Endothelial cell of umbilical vein (primary cell): ENCODE results near the gene BNC2. TPM values are rescaled to one million over a fixed set of nuclear protein-coding genes. Genes with fewer than 3 reads are reported as not detected.
A peak's percentile ranks its signal among the peaks of the same experiment; 100 is the strongest.

Source experiments
- BruUV-seq: library from RNA; stranded (reverse); fragments of 400-500 nt; replicated peaks from 2 replicates; lab custom pipeline; 2021; lab: Mats Ljungman, UMichigan
- CTCF ChIA-PET: fragments of 300-600, 350-600 bp; sonication (Branson Sonifier 250); formaldehyde crosslinking; loops from one replicate; lab custom pipeline; 2021; ENCODE audit warnings: antibody characterized with exemption, inconsistent platforms; lab: Charles Lee
- POLR2A ChIA-PET: fragments of 300-600, 350-600 bp; sonication (Branson Sonifier 250); formaldehyde crosslinking; loops from one replicate; lab custom pipeline; 2021; ENCODE audit warnings: antibody characterized with exemption, inconsistent platforms; lab: Charles Lee
- DNase-seq: peaks from one replicate; pipeline ENCODE4 v3.0.0-alpha.2; 2011; ENCODE audit warnings: low read depth, low spot score
- FAIRE-seq: peaks from 2 replicates; lab custom pipeline; 2011; peaks lifted over from hg19 to GRCh38; lab: Jason Lieb, UNC
- H2AFZ ChIP-seq: 2 replicates; pipeline ENCODE4 v1.6.0; 2012; ENCODE audit warnings: low read depth, low read length, control low read depth, inconsistent platforms
- H3K27ac ChIP-seq: 2 replicates; pipeline ENCODE4 v1.5.1; 2011; ENCODE audit warnings: low read depth, mild to moderate bottlenecking, control low read depth, low read length, moderate library complexity; ENCODE audit not compliant: insufficient read depth
- H3K27me3 ChIP-seq, 2 experiments: 2 replicates each; pipeline versions ENCODE4 v1.6.0 to v1.6.1; 2011; ENCODE audit warnings: low read length in 2 of 2, mixed read lengths in 1 of 2; ENCODE audit not compliant: control insufficient read depth in 2 of 2, insufficient read depth in 2 of 2
- H3K36me3 ChIP-seq, 2 experiments: 2 replicates in 1 of 2; 3 replicates in 1 of 2; pipeline ENCODE4 v1.5.1; 2011; ENCODE audit warnings: low read length in 2 of 2, mild to moderate bottlenecking in 1 of 2, moderate library complexity in 1 of 2; ENCODE audit not compliant: control insufficient read depth in 2 of 2, insufficient read depth in 2 of 2; ENCODE audit errors: extremely low read depth in 1 of 2
- H3K4me1 ChIP-seq: 3 replicates; pipeline ENCODE4 v1.5.1; 2011; ENCODE audit warnings: mild to moderate bottlenecking, low read length; ENCODE audit not compliant: control insufficient read depth, insufficient read depth; ENCODE audit errors: extremely low read depth
- H3K4me2 ChIP-seq: 2 replicates; pipeline ENCODE4 v1.6.1; 2011; ENCODE audit warnings: low read length, control low read depth, mixed read lengths; ENCODE audit not compliant: insufficient read depth
- H3K4me3 ChIP-seq, 3 experiments: fragments of 200-600 bp in 1 of 3; sonication (generic), shearing (Covaris generic) in 1 of 3; replicated peaks in 1 of 3; 2 replicates each; pipeline ENCODE4 v1.5.1; 2011 to 2016; ENCODE audit warnings: control low read depth in 3 of 3, low read length in 3 of 3, mild to moderate bottlenecking in 2 of 3, inconsistent platforms in 1 of 3, low read depth in 1 of 3, moderate library complexity in 1 of 3; ENCODE audit not compliant: insufficient read depth in 1 of 3
- H3K79me2 ChIP-seq: 2 replicates; pipeline ENCODE4 v1.6.0; 2012; ENCODE audit warnings: low read length, inconsistent platforms; ENCODE audit not compliant: control insufficient read depth, insufficient read depth
- H3K9ac ChIP-seq: replicated peaks from 2 replicates; pipeline ENCODE3; 2011; ENCODE audit warnings: low read length, control low read depth; ENCODE audit not compliant: insufficient read depth; ENCODE audit errors: extremely low read depth
- H3K9me1 ChIP-seq: replicated peaks from 3 replicates; pipeline ENCODE4 v1.6.0; 2011; ENCODE audit warnings: mild to moderate bottlenecking, low read length; ENCODE audit not compliant: control insufficient read depth, insufficient read depth; ENCODE audit errors: extremely low read depth
- H3K9me3 ChIP-seq: replicated peaks from 2 replicates; pipeline ENCODE4 v1.5.1; 2012; ENCODE audit warnings: low read length, inconsistent platforms; ENCODE audit not compliant: control insufficient read depth, insufficient read depth
- H4K20me1 ChIP-seq: replicated peaks from 2 replicates; pipeline ENCODE3; 2011; ENCODE audit warnings: mild to moderate bottlenecking, low read length; ENCODE audit not compliant: control insufficient read depth, insufficient read depth; ENCODE audit errors: extremely low read depth
- EZH2 ChIP-seq: IDR thresholded peaks from 2 replicates; pipeline ENCODE4 v1.6.1; 2012; ENCODE audit warnings: borderline replicate concordance, low read depth, mild to moderate bottlenecking, moderate library complexity, low read length, inconsistent platforms; ENCODE audit not compliant: severe bottlenecking
- FOS ChIP-seq: IDR thresholded peaks from 2 replicates; pipeline ENCODE4 v1.6.1; 2011; ENCODE audit warnings: mild to moderate bottlenecking, low read length, moderate library complexity, borderline replicate concordance; ENCODE audit not compliant: insufficient read depth
- GATA2 ChIP-seq: IDR thresholded peaks from 2 replicates; pipeline ENCODE4 v1.7.0; 2011; ENCODE audit warnings: low read depth, mild to moderate bottlenecking, moderate library complexity, mixed read lengths, low read length; ENCODE audit not compliant: insufficient read length, insufficient read depth
- JUN ChIP-seq: IDR thresholded peaks from 2 replicates; pipeline ENCODE4 v1.6.1; 2011; ENCODE audit warnings: borderline replicate concordance, low read depth; ENCODE audit not compliant: insufficient read length, insufficient read depth
- MYC ChIP-seq: IDR thresholded peaks from one replicate; pipeline ENCODE4 v1.6.1; 2011; ENCODE audit warnings: mild to moderate bottlenecking, low read depth, low read length
- POLR2A ChIP-seq: IDR thresholded peaks from 2 replicates; pipeline ENCODE4 v1.6.1; 2012; ENCODE audit warnings: low read depth, mild to moderate bottlenecking, control low read depth, low read length
- dilution Hi-C: fragments of 300-500 bp; cut with MboI; formaldehyde crosslinking; loops from one replicate; pipeline ENCODE4 v1.15.0; 2019; ENCODE audit warnings: low sequenced_read_pairs; ENCODE audit not compliant: extremely low pct_ligation_motif_present
- intact Hi-C: fragments of 100-400 bp; cut with micrococcal nuclease; formaldehyde crosslinking; loops from one replicate; pipeline ENCODE4 v1.10.0; 2022
- polyA plus RNA-seq, 4 experiments: library from polyadenylated mRNA; depleted of rRNA in 3 of 4; stranded (reverse) in 3 of 4; unstranded in 1 of 4; fragments of >200 nt; gene quantifications; 2 replicates each; pipeline versions ENCODE4 v1.2.1 to v1.2.3, GENCODE V29; 2011 to 2012; ENCODE audit warnings: missing spikeins in 1 of 4
- total RNA-seq: library from RNA; stranded (reverse); gene quantifications from 2 replicates; pipeline ENCODE4 v1.2.3, GENCODE V29; 2021
- TF ChIP-seq, protein P1 (sequence below): IDR thresholded peaks from 2 replicates; pipeline ENCODE4 v1.6.1; 2011; ENCODE audit not compliant: insufficient read depth, insufficient read length

BNC2 gene
- total and polyA plus RNA-seq, 2 donors (not counting 3 experiments of a cell fraction or from before 2014, with no cell fraction given) = 12.1 to 34.3 TPM

GRCh38 chr9:16625811-16626210 is 244.7 kb downstream of the BNC2 start:
- H2AFZ ChIP-seq = peak overlapping the region; percentile 2
- H3K4me3 ChIP-seq = peak overlapping the region in 1 of 3 experiments; percentile 49
- DNase-seq = peak; percentile 65
- peaks cover 50% of the 10 kb centered on the region for H3K4me1 ChIP-seq
- no peak for FAIRE-seq
- H3K27ac ChIP-seq = peak overlapping the region; percentile 87
- H3K4me2 ChIP-seq = peak overlapping the region; percentile 62
- TF ChIP-seq JUN = peak; percentile 42
- TF ChIP-seq POLR2A = no peak
- no peak for TF ChIP-seq GATA2
- no peak for TF ChIP-seq EZH2
- TF ChIP-seq MYC = no peak
- TF ChIP-seq, protein P1, sequence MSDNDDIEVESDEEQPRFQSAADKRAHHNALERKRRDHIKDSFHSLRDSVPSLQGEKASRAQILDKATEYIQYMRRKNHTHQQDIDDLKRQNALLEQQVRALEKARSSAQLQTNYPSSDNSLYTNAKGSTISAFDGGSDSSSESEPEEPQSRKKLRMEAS = no peak
- H3K36me3 ChIP-seq = no peaks in the 10 kb centered on the region
- CTCF ChIA-PET = interaction anchor here (1.0 to 1.3 kb wide), 2 partner anchors 104 to 183 kb away, joined by 3 read pairs; no protein-coding TSS in a partner anchor
- no peaks in the 10 kb centered on the region for H4K20me1 ChIP-seq
- H3K9ac ChIP-seq = peak overlapping the region; percentile 46
- dilution Hi-C loops = no loop called here
- no peaks in the 10 kb centered on the region for H3K27me3 ChIP-seq
- peaks cover 9% of the 10 kb centered on the region for H3K79me2 ChIP-seq
- no peaks in the 10 kb centered on the region for H3K9me1 ChIP-seq
- H3K9me3 ChIP-seq = no peaks in the 10 kb centered on the region
- BruUV-seq = no TSS peak
- POLR2A ChIA-PET = interaction anchor here (0.6 kb wide), 1 partner anchor 10 kb away, joined by 3 read pairs; no protein-coding TSS in a partner anchor
- intact Hi-C loops = loop anchor here (1.0 to 5.0 kb wide), 11 partner anchors 11 to 434 kb away; no protein-coding TSS in a partner anchor

GRCh38 chr9:16625161-16625631 is 245.3 kb downstream of the BNC2 start:
- H3K4me1 ChIP-seq = peaks cover 50% of the 10 kb centered on the region
- CTCF ChIA-PET = interaction anchor here (1.0 to 1.8 kb wide), 3 partner anchors 10 to 183 kb away, joined by 3 to 10 read pairs (median 3); no protein-coding TSS in a partner anchor
- H4K20me1 ChIP-seq = no peaks in the 10 kb centered on the region
- DNase-seq = peak; percentile 38
- no peaks in the 10 kb centered on the region for H3K36me3 ChIP-seq
- H3K4me2 ChIP-seq = peak overlapping the region; percentile 62
- H3K9me3 ChIP-seq = no peaks in the 10 kb centered on the region
- H3K4me3 ChIP-seq = peak overlapping the region in 1 of 3 experiments; percentile 49
- TSS peak; percentile 29 for BruUV-seq
- H3K27me3 ChIP-seq = no peaks in the 10 kb centered on the region
- H3K27ac ChIP-seq = peak overlapping the region; percentile 87
- H3K9ac ChIP-seq = peak overlapping the region; percentile 46
- no peaks in the 10 kb centered on the region for H3K9me1 ChIP-seq
- POLR2A ChIA-PET = interaction anchor here (0.6 kb wide), 1 partner anchor 10 kb away, joined by 3 read pairs; no protein-coding TSS in a partner anchor
- intact Hi-C loops = loop anchor here (2.0 to 5.0 kb wide), 3 partner anchors 62 to 288 kb away; no protein-coding TSS in a partner anchor
- H3K79me2 ChIP-seq = peaks cover 9% of the 10 kb centered on the region
- dilution Hi-C loops = no loop called here
- peak overlapping the region; percentile 2 for H2AFZ ChIP-seq
- TF ChIP-seq EZH2 (no peak), JUN (no peak), FOS (no peak)
- FAIRE-seq = no peak
